Diencephalon (tissue), 1 donor: ENCODE results near the gene RAB11FIP3. TPM values are rescaled to one million over a fixed set of nuclear protein-coding genes. Genes with fewer than 3 reads are reported as not detected.
A peak's percentile ranks its signal among the peaks of the same experiment; 100 is the strongest.

Source experiments
- small RNA-seq: library from RNA; depleted of rRNA; stranded (forward); fragments of <200 nt; gene quantifications from one replicate; pipeline ENCODE3, GENCODE V24; 2014
- total RNA-seq: library from RNA; depleted of rRNA; stranded (reverse); fragments of >200 nt; gene quantifications from one replicate; pipeline ENCODE4 v1.2.3, GENCODE V29; 2014

Gene RAB11FIP3, protein sequence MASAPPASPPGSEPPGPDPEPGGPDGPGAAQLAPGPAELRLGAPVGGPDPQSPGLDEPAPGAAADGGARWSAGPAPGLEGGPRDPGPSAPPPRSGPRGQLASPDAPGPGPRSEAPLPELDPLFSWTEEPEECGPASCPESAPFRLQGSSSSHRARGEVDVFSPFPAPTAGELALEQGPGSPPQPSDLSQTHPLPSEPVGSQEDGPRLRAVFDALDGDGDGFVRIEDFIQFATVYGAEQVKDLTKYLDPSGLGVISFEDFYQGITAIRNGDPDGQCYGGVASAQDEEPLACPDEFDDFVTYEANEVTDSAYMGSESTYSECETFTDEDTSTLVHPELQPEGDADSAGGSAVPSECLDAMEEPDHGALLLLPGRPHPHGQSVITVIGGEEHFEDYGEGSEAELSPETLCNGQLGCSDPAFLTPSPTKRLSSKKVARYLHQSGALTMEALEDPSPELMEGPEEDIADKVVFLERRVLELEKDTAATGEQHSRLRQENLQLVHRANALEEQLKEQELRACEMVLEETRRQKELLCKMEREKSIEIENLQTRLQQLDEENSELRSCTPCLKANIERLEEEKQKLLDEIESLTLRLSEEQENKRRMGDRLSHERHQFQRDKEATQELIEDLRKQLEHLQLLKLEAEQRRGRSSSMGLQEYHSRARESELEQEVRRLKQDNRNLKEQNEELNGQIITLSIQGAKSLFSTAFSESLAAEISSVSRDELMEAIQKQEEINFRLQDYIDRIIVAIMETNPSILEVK
- 33.4 TPM for total RNA-seq

DNA sequence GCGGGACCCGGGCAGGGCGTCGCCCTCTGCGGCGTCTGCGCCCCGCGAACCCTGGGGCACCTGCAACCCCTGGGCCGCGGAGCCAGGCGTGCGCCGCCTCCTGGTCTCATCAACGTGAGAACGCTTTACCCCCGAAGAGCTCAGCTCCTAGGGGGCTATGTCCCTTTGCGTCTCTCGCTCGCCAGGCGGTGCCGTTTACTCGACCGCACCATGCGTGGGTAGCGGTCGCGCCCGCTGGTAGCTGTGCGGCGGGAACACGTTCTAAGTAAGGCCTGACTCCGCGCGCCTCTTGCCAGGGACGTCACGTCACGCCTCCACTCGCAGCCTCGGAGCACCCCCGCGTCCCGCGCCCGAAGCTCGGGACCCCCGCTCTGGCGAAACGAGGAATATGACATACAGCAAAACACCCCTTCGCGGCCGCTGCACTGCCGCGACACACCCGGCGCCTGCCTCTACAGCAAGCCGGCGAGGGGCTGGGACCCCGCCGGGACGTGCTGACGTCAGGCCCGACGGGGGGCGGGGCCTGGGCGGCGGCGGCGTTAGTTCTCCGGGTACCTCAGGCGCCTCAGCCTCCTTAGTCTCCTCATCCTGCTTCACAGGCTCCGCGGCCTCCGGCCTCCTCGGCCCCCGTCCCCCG lies at the start of gene RAB11FIP3:
RAB11FIP3 (plus strand) TSS at position 568 of the 637 bp plus-strand sequence. CDS start 358 bp downstream, outside the sequence.

DNA sequence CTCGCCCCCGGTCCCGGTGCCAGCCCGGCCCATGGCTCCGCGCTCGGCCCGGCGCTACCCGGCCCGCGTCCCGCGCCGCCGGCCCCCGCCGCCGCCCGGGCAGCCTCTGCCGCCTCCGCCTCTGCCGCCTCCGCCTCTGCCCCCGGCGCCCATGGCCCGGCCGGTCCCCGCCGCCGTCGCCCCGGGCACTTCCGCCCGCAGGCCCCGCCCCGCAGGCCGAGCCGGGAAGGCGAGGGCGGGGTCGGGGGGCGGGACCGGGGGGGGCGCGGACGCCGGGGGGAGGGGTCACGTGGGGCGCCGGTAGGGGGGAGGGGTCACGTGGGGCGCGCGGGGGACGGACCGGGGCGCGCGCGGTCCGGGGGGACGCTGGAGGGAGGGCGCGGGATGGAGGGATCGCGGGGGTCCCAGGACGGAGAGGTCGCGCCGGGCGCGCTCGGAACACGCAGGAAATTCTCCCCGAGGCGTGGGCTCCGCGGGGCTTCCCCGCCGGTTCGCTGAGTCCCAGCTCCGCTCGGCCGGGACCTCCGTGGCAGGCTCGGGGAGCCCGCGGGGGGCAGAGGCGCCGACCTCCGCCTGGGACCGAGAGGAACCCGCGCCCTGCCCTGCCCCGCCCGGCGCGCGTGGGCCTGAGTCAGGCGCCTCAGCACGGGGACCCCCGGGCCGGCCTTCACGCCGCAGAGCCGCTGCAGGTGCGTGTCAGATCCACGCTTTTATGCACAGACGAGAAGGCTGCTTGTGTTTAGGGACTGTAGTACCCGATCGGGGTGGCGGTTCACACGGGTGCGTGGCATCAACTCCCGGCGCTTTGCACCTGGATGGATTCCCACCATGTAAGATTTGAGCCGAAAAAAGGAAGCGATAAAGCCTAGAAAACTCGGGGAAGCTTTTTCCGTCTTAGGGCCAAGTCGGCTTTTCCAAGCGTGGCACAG lies 43.4 kb upstream of the RAB11FIP3 start, which contains the start of gene PGAP6:
PGAP6 (minus strand) TSS at position 190 of the 929 bp plus-strand sequence; CDS start at position 33, 157 bp downstream.

DNA sequence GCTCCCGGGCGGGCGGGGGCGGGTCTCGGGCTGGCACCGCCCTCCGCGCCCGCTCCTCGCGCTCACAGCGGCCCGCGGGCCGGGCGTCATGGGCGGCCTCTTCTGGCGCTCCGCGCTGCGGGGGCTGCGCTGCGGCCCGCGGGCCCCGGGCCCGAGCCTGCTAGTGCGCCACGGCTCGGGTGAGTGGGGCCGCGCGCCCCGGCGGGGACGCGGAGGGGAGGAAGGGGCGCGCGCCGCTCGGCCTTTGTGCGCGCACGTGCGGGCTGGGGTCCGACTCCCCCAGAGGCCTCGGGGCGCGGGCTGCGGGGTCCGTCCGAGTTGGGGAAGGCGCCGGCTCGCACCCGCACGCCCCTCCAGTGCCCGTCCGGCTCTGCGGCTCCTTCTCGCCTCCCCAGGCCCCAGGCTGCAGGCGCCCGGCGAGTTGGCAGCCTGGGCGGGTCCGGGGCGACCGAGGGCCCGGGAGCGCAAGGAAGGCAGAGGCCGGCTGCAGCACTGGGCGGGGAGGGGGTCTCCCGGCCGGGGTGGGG lies 28.3 kb upstream of the RAB11FIP3 start, which contains the start of gene NME4:
NME4 (plus strand) TSS at position 65 of the 527 bp plus-strand sequence; CDS start at position 89, 24 bp downstream.

DNA sequence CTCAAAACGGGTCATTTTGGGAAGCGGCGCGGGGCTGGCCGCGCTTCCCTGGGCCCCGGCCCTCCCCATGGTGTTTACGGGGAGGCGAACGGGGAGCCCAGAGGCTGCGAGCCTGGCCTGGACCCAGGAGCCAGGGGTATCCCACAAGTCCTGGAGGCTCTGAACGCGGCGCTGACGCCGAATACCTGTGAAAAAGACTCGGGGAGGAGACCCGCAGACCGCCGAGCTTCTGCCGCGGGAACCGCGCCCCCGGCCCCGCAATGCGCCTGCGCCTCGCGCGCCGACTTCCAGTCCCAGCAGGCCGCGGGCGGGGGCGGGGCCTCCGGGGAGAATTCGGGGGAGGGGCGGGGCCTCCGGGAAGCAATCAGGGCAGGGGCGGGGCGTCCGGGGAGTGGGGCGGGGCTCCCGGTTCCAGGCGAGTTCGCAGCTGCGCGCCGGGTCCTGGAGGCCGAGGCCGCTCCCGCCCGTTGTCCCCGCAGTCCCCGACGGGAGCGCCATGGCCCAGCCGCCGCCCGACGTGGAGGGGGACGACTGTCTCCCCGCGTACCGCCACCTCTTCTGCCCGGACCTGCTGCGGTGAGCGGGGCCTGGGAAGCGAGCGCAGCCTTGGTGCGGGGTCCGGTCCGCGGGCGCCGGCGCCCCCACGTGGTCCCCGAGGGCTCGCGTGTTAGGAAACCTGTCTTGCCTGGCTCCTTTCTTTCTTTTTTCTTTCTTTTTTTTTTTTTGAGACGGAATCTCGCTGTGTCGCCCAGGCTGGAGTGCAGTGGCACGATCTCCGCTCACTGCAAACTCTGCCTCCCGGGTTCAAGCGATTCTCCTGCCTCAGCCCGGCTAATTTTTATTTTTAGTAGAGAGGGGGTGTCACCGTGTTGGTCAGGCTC lies 23.7 kb upstream of the RAB11FIP3 start, which contains the start of gene DECR2:
DECR2 (plus strand) TSS at position 418 of the 881 bp plus-strand sequence; CDS start at position 497, 79 bp downstream.

DNA sequence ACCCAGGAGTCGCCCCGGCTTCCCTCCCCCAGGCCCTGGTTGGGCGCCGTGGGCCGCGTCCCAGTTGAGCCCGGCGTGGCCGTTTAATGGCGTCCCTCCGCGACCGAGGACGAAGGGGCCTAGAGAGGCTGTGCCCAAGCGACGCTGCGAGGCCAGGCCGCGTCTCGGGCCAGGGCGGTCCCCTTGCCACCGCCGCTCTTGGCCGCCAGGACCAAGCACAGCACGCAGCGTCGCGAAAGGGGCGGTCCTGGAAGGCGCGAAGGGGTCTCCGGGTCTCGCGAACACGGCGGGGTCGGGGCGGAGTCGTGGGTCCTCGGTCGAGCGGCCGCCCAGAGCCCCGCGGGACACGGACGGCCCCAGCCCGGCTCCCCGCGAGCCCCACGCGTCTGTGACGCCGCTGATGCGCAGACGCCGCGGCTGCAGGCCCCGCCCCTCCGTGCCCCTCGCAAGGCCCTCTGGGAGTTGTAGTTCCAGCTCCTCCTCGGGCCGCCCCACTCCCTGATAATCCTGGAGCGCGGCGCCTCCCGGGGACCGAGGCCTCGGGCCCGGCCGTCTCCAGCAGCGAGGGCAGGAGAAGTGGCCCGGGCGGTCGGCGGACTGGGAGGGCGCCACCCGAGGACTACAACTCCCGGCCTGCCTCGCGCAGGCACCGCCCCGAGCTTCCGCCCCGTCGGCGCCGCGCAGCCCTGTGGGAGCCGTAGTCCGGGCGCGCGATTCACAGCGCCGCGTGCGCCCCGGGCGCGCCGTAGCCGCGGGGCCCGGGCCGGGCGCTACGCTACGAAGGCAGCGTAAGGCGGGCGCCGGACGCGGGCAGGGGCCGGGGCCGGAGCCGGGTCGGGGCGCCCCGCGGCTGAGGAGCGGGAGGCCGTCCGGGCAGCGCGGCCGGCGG lies 101.8 kb downstream of the RAB11FIP3 start, which contains the start of gene CAPN15:
CAPN15 (plus strand) TSS at position 698 of the 889 bp plus-strand sequence. CDS start 19,127 bp downstream, outside the sequence.

DNA sequence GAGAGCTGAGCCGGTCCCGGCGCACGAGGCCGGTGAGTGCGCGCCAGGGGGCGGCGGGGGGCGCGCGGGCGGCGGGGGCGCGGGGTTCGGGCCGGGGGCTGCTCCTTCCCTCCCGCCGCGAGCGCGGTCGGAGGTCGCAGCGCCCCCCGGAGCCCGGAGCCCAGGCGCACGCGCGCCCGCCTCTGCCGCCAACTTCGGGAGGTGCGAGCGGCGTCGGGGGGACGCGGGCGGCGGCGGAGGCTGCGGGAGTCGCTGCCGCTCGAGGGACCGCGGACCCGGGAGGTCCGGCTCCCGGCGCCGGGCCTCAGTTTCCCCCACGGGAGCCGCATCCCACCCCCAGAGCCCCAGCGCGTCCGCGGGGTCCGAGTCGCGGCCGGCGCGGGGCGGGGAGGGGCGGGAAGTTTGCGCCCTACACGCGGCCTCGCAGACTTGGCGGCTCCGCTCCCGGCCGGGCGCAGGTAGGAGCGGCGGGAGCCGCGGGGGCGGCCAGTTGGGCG lies 134.8 kb downstream of the RAB11FIP3 start, which contains the start of gene PRR35:
PRR35 (plus strand) TSS at position 191 of the 497 bp plus-strand sequence. CDS start 2,901 bp downstream, outside the sequence.

DNA sequence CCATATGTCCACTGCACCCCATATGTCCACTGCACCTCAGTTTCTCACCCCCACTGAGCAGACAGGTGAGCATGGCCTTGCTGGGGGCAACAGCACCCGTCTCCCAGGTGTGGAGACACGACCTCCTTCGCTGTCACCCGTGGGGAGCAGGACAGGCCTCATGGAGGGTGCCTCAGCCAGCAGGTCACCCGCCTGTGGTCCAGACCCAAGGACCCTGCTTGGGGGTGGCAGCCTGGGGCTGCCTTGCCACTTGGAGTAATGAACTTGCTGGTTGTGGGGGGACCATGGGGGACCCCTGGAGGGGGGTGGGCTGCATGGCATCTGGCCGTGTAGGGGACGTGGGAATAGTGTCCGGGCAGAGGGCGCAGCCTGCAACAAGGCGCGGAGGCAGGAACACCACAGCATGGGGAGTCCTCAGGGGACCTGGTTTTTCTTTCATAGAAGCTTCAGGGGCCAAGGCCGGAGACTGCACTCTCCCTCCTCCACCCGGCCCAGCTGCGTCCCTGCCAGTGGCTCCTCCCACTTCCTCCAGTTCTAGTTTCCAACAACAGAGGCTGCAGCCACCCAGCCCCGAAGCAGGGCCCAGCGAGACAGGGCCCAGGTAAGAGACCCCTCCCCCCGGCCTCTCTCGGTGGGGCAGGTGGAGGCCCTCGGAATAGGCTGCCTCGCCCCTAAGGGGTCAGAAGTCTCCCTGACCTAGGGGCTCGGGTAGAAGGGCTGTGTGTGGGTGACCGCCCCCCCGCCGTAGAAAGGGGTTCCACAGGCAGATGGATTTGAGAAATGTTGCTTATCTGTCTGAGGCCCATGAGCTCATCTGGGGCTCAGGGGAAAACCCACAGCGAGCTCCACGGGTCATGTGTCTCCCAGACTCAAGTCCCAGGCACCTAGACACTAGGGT lies 141.3 kb downstream of the RAB11FIP3 start, which contains the start of gene NHLRC4:
NHLRC4 (plus strand) TSS at position 531 of the 898 bp plus-strand sequence. CDS start 1,043 bp downstream, outside the sequence.

DNA sequence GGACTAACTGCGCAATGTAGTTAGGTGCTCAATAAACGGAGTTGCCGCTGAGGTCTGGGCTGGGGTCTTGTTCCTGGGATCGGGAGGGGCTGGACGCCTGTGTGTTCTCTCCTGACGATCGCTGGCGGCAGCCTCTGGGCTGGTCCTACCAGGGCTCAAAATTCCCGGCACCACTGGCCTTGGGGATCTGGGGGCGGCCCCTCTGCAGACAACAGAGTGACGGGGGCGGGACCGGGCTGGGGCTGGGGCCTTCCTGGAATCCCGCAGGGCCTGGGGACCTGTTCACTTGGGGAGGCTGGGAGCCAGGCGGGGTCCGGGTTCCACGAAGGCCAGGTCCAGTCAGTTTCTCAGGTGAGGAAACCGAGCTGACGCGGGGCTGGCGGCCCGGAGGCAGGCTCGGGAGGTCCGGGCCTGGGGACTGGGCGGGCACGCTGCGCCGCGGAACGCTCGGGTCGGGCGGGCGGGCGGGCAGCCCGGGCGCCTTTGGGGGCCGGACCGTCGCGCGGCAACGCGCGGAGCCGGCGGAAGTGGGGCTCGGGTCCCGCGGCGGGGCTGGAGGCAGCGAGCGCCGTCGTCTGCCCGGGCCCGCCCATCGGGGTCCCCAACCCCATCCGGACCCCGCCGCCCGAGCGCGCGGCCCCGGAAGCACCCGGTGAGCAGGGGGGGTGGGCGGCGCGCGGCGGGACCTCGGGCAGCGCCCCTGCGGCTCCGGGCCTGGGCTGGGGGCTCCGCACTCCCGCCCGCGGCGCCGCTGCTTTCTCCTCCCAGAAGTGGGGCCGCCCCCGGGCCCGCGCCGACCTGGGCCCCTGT lies 144.2 kb downstream of the RAB11FIP3 start, which contains the start of gene PIGQ:
PIGQ (plus strand) TSS at position 524 of the 810 bp plus-strand sequence. CDS start 4,107 bp downstream, outside the sequence.

Small RNA genes within 50 kb of the gene (small RNA-seq; reads per million reads assigned to genes)
- 0.69 reads per million, percentile 67 among the genes with 10 or more reads in this experiment for gene MIR3176
- not detected for gene MIR5587
- gene RF00019, result not detected
- gene Z98883.1, result not detected

Other genes starting within 250 kb of the RAB11FIP3 start
- 1,158 TPM for gene HBA1, start 249.0 kb upstream of the RAB11FIP3 start, total RNA-seq
- gene HBQ1, start 245.2 kb upstream of the RAB11FIP3 start, total RNA-seq, result 7.8 TPM
- gene LUC7L, start 196.2 kb upstream of the RAB11FIP3 start, total RNA-seq, result 82.6 TPM
- 31.1 TPM for gene FAM234A, start 190.8 kb upstream of the RAB11FIP3 start, total RNA-seq
- gene RGS11, start 149.7 kb upstream of the RAB11FIP3 start, total RNA-seq, result 10.1 TPM
- gene ARHGDIG, start 145.1 kb upstream of the RAB11FIP3 start, total RNA-seq, result 68.7 TPM
- gene PDIA2, start 142.5 kb upstream of the RAB11FIP3 start, total RNA-seq, result 12.5 TPM
- 16.1 TPM for gene AXIN1, start 72.9 kb upstream of the RAB11FIP3 start, total RNA-seq
- gene MRPL28, start 55.1 kb upstream of the RAB11FIP3 start, total RNA-seq, result 62.5 TPM
- 32.3 TPM for gene PGAP6, start 43.7 kb upstream of the RAB11FIP3 start, total RNA-seq
- 16.4 TPM for gene NME4, start 28.4 kb upstream of the RAB11FIP3 start, total RNA-seq
- 8.3 TPM for gene DECR2, start 23.8 kb upstream of the RAB11FIP3 start, total RNA-seq
- gene CAPN15, start 102.1 kb downstream of the RAB11FIP3 start, total RNA-seq, result 12.2 TPM
- gene PRR35, start 134.7 kb downstream of the RAB11FIP3 start, total RNA-seq, result not detected
- gene NHLRC4, start 141.4 kb downstream of the RAB11FIP3 start, total RNA-seq, result 0.69 TPM
- gene PIGQ, start 144.3 kb downstream of the RAB11FIP3 start, total RNA-seq, result 28.8 TPM
- 24.2 TPM for gene RAB40C, start 164.4 kb downstream of the RAB11FIP3 start, total RNA-seq
- 0.46 TPM for gene WFIKKN1, start 205.3 kb downstream of the RAB11FIP3 start, total RNA-seq
- gene METTL26, start 210.7 kb downstream of the RAB11FIP3 start, total RNA-seq, result 30.7 TPM
- 13.8 TPM for gene MCRIP2, start 216.2 kb downstream of the RAB11FIP3 start, total RNA-seq
- 12.5 TPM for gene WDR90, start 223.7 kb downstream of the RAB11FIP3 start, total RNA-seq
- 33.7 TPM for gene RHOT2, start 242.5 kb downstream of the RAB11FIP3 start, total RNA-seq